HCT116 (cell line): Measurements from ENCODE around the gene ZPBP. TPM values are rescaled to one million over a fixed set of nuclear protein-coding genes. Genes with fewer than 3 reads are reported as not detected.

Experiments
- ATAC-seq: fragments of 200-7000 bp; cut with Tn5 transposase; 2 replicates; pipeline ENCODE4 v1.9.1; 2020; ENCODE audit warnings: mild to moderate bottlenecking, moderate library complexity
- BruUV-seq: library from RNA; stranded (reverse); fragments of 400-500 nt; replicated peaks from 2 replicates; lab custom pipeline; 2021; lab: Mats Ljungman, UMichigan
- CTCF ChIA-PET: fragments of 300-600 bp; sonication (Branson Sonifier 250); formaldehyde crosslinking; loops from one replicate; lab custom pipeline; 2021; ENCODE audit warnings: antibody characterized with exemption; lab: Charles Lee
- POLR2A ChIA-PET: fragments of 300-600, 350-600 bp; sonication (Branson Sonifier 250); formaldehyde crosslinking; loops from one replicate; lab custom pipeline; 2021; ENCODE audit warnings: antibody characterized with exemption; lab: Charles Lee
- RAD21 ChIA-PET, 2 experiments: fragments of 300-600 bp; sonication (Branson Sonifier 250); formaldehyde crosslinking; loops; one replicate each; lab custom pipeline; 2023; ENCODE audit warnings: low total read pairs in 2 of 2; ENCODE audit not compliant: uncharacterized antibody in 2 of 2, unreplicated experiment in 2 of 2, low non-redundant PET in 1 of 2; lab: Charles Lee
- DNase-seq: peaks from one replicate; pipeline ENCODE4 v3.0.0-alpha.2; 2010; ENCODE audit warnings: low read depth, low spot score
- H2AFZ ChIP-seq: fragments of 200-600 bp; shearing (Covaris generic), sonication (generic); 2 replicates; pipeline ENCODE4 v1.6.1; 2017; ENCODE audit warnings: low read depth, mixed run types, mixed read lengths, antibody characterized with exemption, low read length; ENCODE audit not compliant: poor library complexity, severe bottlenecking
- H3K27ac ChIP-seq: 2 replicates; pipeline ENCODE4 v1.5.1; 2012; ENCODE audit warnings: low read depth, low read length
- H3K27me3 ChIP-seq: fragments of 200-600 bp; sonication (generic); 2 replicates; pipeline ENCODE4 v1.6.1; 2016; ENCODE audit warnings: mixed run types, low read length, mixed read lengths; ENCODE audit not compliant: insufficient read depth
- H3K36me3 ChIP-seq, 2 experiments: fragments of 200-500 bp in 1 of 2; fragments of 200-600 bp in 1 of 2; sonication (Bioruptor generic) in 1 of 2; sonication (generic) in 1 of 2; 2 replicates each; pipeline versions ENCODE4 v1.5.1 to v1.6.1; 2014 to 2016; ENCODE audit warnings: low read length in 2 of 2, inconsistent platforms in 1 of 2, mixed read lengths in 1 of 2, mixed run types in 1 of 2; ENCODE audit not compliant: insufficient read depth in 2 of 2, control insufficient read depth in 1 of 2
- H3K4me1 ChIP-seq, 2 experiments: fragments of 200-600 bp in 1 of 2; sonication (generic) in 1 of 2; 2 replicates each; pipeline versions ENCODE4 v1.5.1 to v1.6.1; 2012 to 2017; ENCODE audit warnings: low read length in 2 of 2, inconsistent platforms in 1 of 2, mild to moderate bottlenecking in 1 of 2, mixed read lengths in 1 of 2, mixed run types in 1 of 2, moderate library complexity in 1 of 2; ENCODE audit not compliant: insufficient read depth in 2 of 2, control insufficient read depth in 1 of 2
- H3K4me2 ChIP-seq: fragments of 200-600 bp; sonication (generic); 2 replicates; pipeline ENCODE4 v1.6.1; 2017; ENCODE audit warnings: mixed run types, low read length, mixed read lengths
- H3K4me3 ChIP-seq, 2 experiments: fragments of 200-600 bp in 1 of 2; sonication (generic) in 1 of 2; replicated peaks in 1 of 2; 2 replicates each; pipeline ENCODE4 v1.5.1; 2011 to 2016; ENCODE audit warnings: low read length in 2 of 2, control low read depth in 1 of 2, low read depth in 1 of 2, mild to moderate bottlenecking in 1 of 2, mixed read lengths in 1 of 2, mixed run types in 1 of 2
- H3K79me2 ChIP-seq: fragments of 200-600 bp; sonication (generic); 2 replicates; pipeline ENCODE4 v1.6.1; 2017; ENCODE audit warnings: mild to moderate bottlenecking, mixed run types, low read length, moderate library complexity, mixed read lengths; ENCODE audit not compliant: insufficient read depth
- H3K9ac ChIP-seq: fragments of 200-600 bp; sonication (generic); 2 replicates; pipeline ENCODE4 v1.6.1; 2016; ENCODE audit warnings: low read length, mixed read lengths
- H3K9me2 ChIP-seq: fragments of 200-600 bp; sonication (generic), shearing (Covaris generic); 2 replicates; pipeline ENCODE4 v1.6.1; 2017; ENCODE audit warnings: mixed run types, mild to moderate bottlenecking, moderate library complexity; ENCODE audit not compliant: insufficient read depth
- H3K9me3 ChIP-seq, 2 experiments: fragments of 200-500 bp in 1 of 2; fragments of 200-600 bp in 1 of 2; sonication (Bioruptor generic) in 1 of 2; sonication (generic) in 1 of 2; 2 replicates each; pipeline ENCODE4 v1.6.1; 2014 to 2017; ENCODE audit warnings: low read length in 2 of 2, mixed read lengths in 2 of 2, inconsistent platforms in 1 of 2, low read depth in 1 of 2, mild to moderate bottlenecking in 1 of 2, mixed run types in 1 of 2, moderate library complexity in 1 of 2; ENCODE audit not compliant: control insufficient read depth in 1 of 2, insufficient read depth in 1 of 2
- H4K20me1 ChIP-seq: fragments of 200-600 bp; sonication (generic), shearing (Covaris generic); 2 replicates; pipeline ENCODE4 v1.6.1; 2017; ENCODE audit warnings: mixed run types, mild to moderate bottlenecking, moderate library complexity; ENCODE audit not compliant: insufficient read depth
- ATF3 ChIP-seq: IDR thresholded peaks from 2 replicates; pipeline ENCODE4 v1.6.1; 2012
- CBX3 ChIP-seq: IDR thresholded peaks from 2 replicates; pipeline ENCODE4 v1.6.1; 2012; ENCODE audit warnings: low read depth
- CEBPB ChIP-seq: IDR thresholded peaks from 2 replicates; pipeline ENCODE4 v1.6.1; 2012; ENCODE audit warnings: low read depth
- CTCF ChIP-seq, 3 experiments: fragments of 200-600 bp in 1 of 3; sonication (generic) in 1 of 3; IDR thresholded peaks in 2 of 3; conservative IDR thresholded peaks in 1 of 3; 2 replicates each; pipeline ENCODE4 v1.5.1; 2012 to 2017; ENCODE audit warnings: low read depth in 2 of 3, low read length in 2 of 3, antibody characterized with exemption in 1 of 3, borderline replicate concordance in 1 of 3, control low read depth in 1 of 3, mild to moderate bottlenecking in 1 of 3, mixed read lengths in 1 of 3, mixed run types in 1 of 3, moderate library complexity in 1 of 3; ENCODE audit not compliant: insufficient read depth in 1 of 3
- EGR1 ChIP-seq: IDR thresholded peaks from 2 replicates; pipeline ENCODE4 v1.6.1; 2012; ENCODE audit warnings: low read depth
- ELF1 ChIP-seq: IDR thresholded peaks from 2 replicates; pipeline ENCODE4 v1.6.1; 2012; ENCODE audit warnings: low read depth, borderline replicate concordance
- EZH2 ChIP-seq: fragments of 200-600 bp; sonication (generic); IDR thresholded peaks from 2 replicates; pipeline ENCODE4 v1.6.1; 2017; ENCODE audit warnings: antibody characterized with exemption, mixed run types
- EZH2phosphoT487 ChIP-seq: fragments of 200-600 bp; IDR thresholded peaks from 2 replicates; pipeline ENCODE4 v1.6.1; 2018; ENCODE audit warnings: antibody characterized with exemption, borderline replicate concordance
- MAX ChIP-seq: IDR thresholded peaks from 2 replicates; pipeline ENCODE4 v1.6.1; 2012
- POLR2AphosphoS5 ChIP-seq: IDR thresholded peaks from 2 replicates; pipeline ENCODE4 v1.6.1; 2011; ENCODE audit warnings: mild to moderate bottlenecking, low read depth, low read length, moderate library complexity
- RAD21 ChIP-seq: IDR thresholded peaks from 2 replicates; pipeline ENCODE4 v1.6.1; 2012; ENCODE audit warnings: low read depth, mild to moderate bottlenecking
- SP1 ChIP-seq: IDR thresholded peaks from 2 replicates; pipeline ENCODE4 v1.6.1; 2012; ENCODE audit warnings: low read depth
- SRF ChIP-seq: IDR thresholded peaks from 2 replicates; pipeline ENCODE4 v1.6.1; 2012; ENCODE audit warnings: low read depth
- TCF7L2 ChIP-seq: IDR thresholded peaks from 2 replicates; pipeline ENCODE4 v1.7.0; 2011; ENCODE audit warnings: borderline replicate concordance, inconsistent platforms; ENCODE audit not compliant: insufficient read depth, insufficient read length; ENCODE audit errors: extremely low read depth
- YY1 ChIP-seq: IDR thresholded peaks from 2 replicates; pipeline ENCODE4 v1.6.1; 2011; ENCODE audit warnings: low read length, low read depth, moderate library complexity, mild to moderate bottlenecking; ENCODE audit not compliant: insufficient replicate concordance; ENCODE audit errors: extremely low read depth
- ZBTB33 ChIP-seq: IDR thresholded peaks from 2 replicates; pipeline ENCODE4 v1.6.1; 2011; ENCODE audit warnings: mild to moderate bottlenecking, low read length, moderate library complexity; ENCODE audit not compliant: insufficient replicate concordance; ENCODE audit errors: extremely low read depth
- ZNF274 ChIP-seq: fragments of 200-500 bp; sonication (Bioruptor generic); IDR thresholded peaks from 2 replicates; pipeline ENCODE4 v1.6.1; 2014; ENCODE audit warnings: mild to moderate bottlenecking, low read depth, low read length, inconsistent platforms
- intact Hi-C: fragments of 100-400 bp; cut with micrococcal nuclease; formaldehyde crosslinking; loops from 2 replicates; pipeline ENCODE4 v1.10.0; 2022
- total RNA-seq: library from RNA; stranded (reverse); gene quantifications from one replicate; pipeline ENCODE4 v1.2.1, GENCODE V29; 2021; ENCODE audit not compliant: unreplicated experiment

ZPBP gene
- total RNA-seq, 1 experiment from 2014 or later = not detected

- no peak overlapping the region for H3K27ac ChIP-seq
- no peaks in the 10 kb centered on the region for H3K79me2 ChIP-seq
- H3K9me3 ChIP-seq = no peaks in the 10 kb centered on the region; a peak in 1 of 4 replicates
- TF ChIP-seq ZNF274 = no peak
- TF ChIP-seq CEBPB = no peak
- no peak for TF ChIP-seq RAD21
- TF ChIP-seq ZBTB33 = no peak
- TF ChIP-seq TCF7L2 = no peak
- no peak for TF ChIP-seq EZH2phosphoT487
- TF ChIP-seq EGR1 = no peak
- no peak for TF ChIP-seq MAX
- no peak for TF ChIP-seq POLR2AphosphoS5
- no peak for TF ChIP-seq CBX3
- no peak for TF ChIP-seq SRF
- no peak for TF ChIP-seq ATF3
- no peak for TF ChIP-seq YY1
- TF ChIP-seq CTCF (IDR thresholded peaks at IDR 0.05 in 2 of 3, conservative IDR thresholded peaks at IDR 0.05 in 1 of 3; ENCODE audit: borderline replicate concordance in 1 of 3, insufficient read depth in 1 of 3, low read depth in 2 of 3, low read length in 2 of 3) = no peak
- no peak for TF ChIP-seq EZH2
- no peak for TF ChIP-seq ELF1
- TF ChIP-seq SP1 = no peak
- CTCF ChIA-PET = no interaction called here
- H3K4me2 ChIP-seq = no peak overlapping the region
- ATAC-seq = no peak
- H3K4me3 ChIP-seq = no peak overlapping the region
- RAD21 ChIA-PET = no interaction called here
- H3K27me3 ChIP-seq = no peaks in the 10 kb centered on the region
- no peaks in the 10 kb centered on the region for H3K4me1 ChIP-seq
- no peak for DNase-seq
- no peaks in the 10 kb centered on the region for H3K36me3 ChIP-seq
- no peaks in the 10 kb centered on the region for H4K20me1 ChIP-seq
- POLR2A ChIA-PET = no interaction called here
- H3K9ac ChIP-seq = no peak overlapping the region
- H2AFZ ChIP-seq = no peak overlapping the region
- no peaks in the 10 kb centered on the region for H3K9me2 ChIP-seq
- no TSS peak for BruUV-seq
- intact Hi-C loops = no loop called here
These were observed 198.5 kb downstream of the ZPBP start for GRCh38 chr7:49894543-49894942.
